GM12864 (cell line): ENCODE measurements around the gene ADGRL2.

ENCODE experiments used
- DNase-seq: peaks from one replicate; pipeline ENCODE4 v3.0.0-alpha.2; 2011; ENCODE audit warnings: low read depth
- H3K4me3 ChIP-seq: 2 replicates; pipeline ENCODE4 v1.5.1; 2011; ENCODE audit warnings: mild to moderate bottlenecking, low read depth, low read length, control low read depth
- TF ChIP-seq, protein P1 (sequence below): IDR thresholded peaks from 2 replicates; pipeline ENCODE4 v1.5.1; 2011; ENCODE audit warnings: low read depth, mild to moderate bottlenecking, moderate library complexity, low read length, control low read depth, inconsistent platforms; ENCODE audit errors: missing control alignments

ADGRL2 gene

DNA sequence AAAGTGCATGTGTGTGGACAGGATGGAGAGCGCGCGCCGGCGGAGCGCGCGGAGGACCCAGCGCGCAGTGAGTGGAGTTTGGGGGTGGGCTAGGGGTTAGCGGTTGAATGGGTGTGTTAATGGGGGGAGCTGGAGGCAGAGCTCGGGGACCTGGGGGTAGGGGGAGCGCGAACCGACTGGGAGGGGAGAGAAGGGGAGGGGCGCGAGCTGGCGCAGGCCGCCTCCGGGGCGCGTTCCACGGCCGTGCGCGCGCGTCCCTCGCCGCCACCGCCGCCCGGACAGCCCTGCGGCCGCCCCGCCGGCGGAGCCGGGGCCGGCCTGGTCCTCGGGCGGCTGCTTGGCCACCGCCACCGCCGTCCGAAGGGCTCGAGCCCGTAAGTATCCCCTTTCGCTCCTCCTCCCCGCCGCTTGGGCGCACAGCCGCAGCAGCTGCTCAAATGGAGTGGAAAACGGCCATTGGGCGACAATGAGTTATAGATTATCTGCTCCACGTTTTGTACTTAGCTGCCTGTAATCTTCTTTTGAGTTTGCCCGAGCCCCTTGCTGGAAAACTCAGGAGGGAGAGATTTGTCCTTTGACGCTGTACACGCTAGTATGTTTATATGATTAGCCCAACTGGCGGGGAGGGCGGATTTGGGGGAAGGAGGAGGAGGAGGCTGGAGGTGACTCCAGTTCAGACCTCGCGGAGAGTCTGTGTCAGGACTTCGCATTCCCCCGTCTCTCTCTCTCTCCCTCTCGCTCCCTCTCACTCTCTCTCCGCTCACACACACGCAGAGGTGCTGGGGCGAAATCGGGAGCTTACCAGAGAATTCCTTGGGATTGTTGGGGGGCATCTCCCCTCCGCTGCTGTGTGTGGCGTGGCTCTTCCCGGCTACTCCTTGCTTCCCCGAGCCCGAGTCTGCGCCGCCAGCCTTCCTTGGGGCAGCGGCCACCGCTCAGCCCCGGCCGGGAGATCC, at the start of gene ADGRL2:
TSS of gene ADGRL2 (plus strand) at position 240 of the 956 bp plus-strand sequence. CDS start 36,051 bp downstream, outside the sequence.
- no peak for DNase-seq
- TF ChIP-seq, protein P1, sequence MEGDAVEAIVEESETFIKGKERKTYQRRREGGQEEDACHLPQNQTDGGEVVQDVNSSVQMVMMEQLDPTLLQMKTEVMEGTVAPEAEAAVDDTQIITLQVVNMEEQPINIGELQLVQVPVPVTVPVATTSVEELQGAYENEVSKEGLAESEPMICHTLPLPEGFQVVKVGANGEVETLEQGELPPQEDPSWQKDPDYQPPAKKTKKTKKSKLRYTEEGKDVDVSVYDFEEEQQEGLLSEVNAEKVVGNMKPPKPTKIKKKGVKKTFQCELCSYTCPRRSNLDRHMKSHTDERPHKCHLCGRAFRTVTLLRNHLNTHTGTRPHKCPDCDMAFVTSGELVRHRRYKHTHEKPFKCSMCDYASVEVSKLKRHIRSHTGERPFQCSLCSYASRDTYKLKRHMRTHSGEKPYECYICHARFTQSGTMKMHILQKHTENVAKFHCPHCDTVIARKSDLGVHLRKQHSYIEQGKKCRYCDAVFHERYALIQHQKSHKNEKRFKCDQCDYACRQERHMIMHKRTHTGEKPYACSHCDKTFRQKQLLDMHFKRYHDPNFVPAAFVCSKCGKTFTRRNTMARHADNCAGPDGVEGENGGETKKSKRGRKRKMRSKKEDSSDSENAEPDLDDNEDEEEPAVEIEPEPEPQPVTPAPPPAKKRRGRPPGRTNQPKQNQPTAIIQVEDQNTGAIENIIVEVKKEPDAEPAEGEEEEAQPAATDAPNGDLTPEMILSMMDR = no peak
- H3K4me3 ChIP-seq = peak within 1 kb of the TSS; percentile 4; the same call in 1 of the 2 replicates

DNA sequence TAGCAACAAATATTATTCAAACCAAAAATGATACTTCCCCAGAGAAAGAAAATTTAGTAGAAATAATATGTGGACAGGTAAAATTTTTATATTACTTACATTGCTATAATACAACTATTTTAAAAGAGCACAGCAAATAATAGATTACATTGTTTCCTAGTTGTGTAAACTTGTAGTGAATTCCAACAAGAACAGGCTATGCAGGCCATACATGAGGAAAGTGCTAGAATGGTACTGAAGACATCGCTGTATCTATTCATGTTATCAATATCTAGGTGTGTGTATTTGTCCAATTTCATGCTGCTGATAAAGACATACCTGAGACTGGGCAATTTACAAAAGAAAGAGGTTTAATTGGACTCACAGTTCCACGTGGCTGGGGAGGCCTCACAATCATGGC, 47.9 kb upstream of the ADGRL2 start:
- TF ChIP-seq, protein P1 = no peak
- no peak for DNase-seq
- no peak overlapping the region for H3K4me3 ChIP-seq

DNA sequence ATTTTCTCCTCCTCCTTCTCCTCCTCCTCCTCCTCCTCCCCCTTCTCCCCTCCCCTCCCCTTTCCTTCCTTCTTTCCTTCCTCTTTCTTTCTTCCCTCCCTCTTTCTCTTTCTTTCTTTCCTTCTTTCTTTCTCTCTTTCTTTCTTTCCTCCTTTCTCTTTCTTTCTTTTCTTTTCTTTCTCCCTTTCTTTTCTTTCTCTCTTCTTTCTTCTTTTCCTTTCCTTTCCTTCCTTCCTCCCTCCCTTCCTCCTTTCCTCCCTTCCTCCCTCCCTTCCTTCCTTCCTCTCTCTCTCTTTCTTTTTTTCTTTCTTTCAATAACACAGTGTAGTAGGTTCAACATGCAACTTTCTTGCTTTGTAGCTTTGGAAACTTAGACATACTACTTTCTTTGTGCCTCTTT, 46.3 kb upstream of the ADGRL2 start:
- TF ChIP-seq, protein P1 = no peak
- H3K4me3 ChIP-seq = no peak overlapping the region
- no peak for DNase-seq

DNA sequence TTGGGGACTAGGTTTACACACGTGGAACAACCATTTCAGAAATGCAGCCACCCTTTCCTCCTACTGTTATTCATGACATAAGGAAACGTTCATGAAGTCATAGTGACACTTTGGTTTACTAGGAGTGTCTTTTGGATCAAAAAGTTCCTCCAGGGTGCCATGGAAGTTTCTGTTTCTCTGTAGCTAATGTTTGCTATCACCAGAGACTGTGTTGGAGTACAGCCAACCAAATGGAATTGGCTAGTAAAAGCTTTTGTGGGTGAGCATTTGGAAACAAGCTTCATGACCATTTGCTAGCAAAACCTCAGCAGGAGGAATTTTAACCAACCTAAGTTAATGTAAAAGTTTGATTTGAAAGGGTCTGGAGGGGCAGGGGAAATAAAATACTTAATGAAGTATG, 43.9 kb upstream of the ADGRL2 start:
- no peak for DNase-seq
- no peak overlapping the region for H3K4me3 ChIP-seq
- TF ChIP-seq, protein P1 = no peak

DNA sequence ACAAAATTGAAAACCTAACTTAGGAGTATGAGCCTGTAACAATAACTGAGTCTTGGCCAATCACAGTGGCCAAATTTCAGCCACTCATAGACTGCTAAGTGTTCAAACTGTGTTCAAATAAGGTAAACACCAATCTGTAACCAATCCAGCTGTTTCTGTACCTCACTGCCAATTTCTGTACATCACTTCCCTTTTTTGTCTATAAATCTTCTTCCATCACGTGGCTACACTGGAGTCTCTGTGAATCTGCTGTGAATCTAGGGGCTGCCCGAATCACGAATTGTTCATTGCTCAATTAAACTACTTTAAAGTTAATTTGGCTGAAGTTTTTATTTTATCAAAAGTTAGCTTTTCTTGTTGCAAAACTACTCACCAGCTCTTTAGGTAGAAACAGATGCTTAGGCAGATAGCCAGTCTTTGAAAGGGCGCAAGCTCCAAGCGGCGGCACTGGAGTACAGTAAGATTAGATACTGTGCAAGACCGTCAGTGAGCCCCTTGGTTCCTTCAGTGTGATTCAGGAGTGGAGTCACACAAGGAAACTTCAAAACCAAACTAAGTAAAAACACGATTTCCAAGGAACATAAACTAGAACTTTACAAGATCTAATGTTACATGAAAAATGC, 43.2 kb upstream of the ADGRL2 start:
- no peak for DNase-seq
- TF ChIP-seq, protein P1 = no peak
- no peak overlapping the region for H3K4me3 ChIP-seq

DNA sequence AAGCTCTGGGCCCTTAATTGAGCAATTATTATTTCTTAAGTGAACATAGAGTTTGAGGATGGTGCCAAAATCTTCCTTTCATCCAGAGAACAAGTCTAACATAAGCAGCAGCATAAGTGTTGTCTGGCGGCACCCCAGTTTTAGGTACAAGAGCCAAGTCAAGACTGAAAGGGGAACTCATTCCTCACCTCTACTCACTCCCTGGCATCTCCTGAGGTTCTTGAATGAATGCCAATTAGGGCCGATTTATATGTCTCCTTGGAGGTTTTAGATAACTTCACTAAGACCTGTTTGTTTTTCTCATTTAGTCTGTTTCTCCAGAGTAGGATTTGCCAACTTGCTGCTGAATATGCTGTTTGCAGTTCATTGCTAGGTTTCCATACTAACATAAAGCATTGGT, 42.6 kb upstream of the ADGRL2 start:
- TF ChIP-seq, protein P1 = no peak
- H3K4me3 ChIP-seq = no peak overlapping the region
- no peak for DNase-seq
